AG10803 (cell line): ENCODE measurements around the gene CDC42EP5.
"Not testable (repeated sequence)": the region's sequence is repeated elsewhere in the genome, so short reads cannot be mapped to it uniquely, and the experiment has no call there.

Source experiments
- DNase-seq: peaks from one replicate; pipeline ENCODE4 v3.0.0; 2010; ENCODE audit warnings: low read depth
- H3K4me3 ChIP-seq: 2 replicates; pipeline ENCODE4 v1.5.1; 2011; ENCODE audit warnings: mild to moderate bottlenecking, low read length, control low read depth
- TF ChIP-seq, protein P1 (sequence below): conservative IDR thresholded peaks from 2 replicates; pipeline ENCODE4 v1.5.1; 2011; ENCODE audit warnings: mild to moderate bottlenecking, low read length, control low read depth, inconsistent platforms

CDC42EP5 gene

DNA sequence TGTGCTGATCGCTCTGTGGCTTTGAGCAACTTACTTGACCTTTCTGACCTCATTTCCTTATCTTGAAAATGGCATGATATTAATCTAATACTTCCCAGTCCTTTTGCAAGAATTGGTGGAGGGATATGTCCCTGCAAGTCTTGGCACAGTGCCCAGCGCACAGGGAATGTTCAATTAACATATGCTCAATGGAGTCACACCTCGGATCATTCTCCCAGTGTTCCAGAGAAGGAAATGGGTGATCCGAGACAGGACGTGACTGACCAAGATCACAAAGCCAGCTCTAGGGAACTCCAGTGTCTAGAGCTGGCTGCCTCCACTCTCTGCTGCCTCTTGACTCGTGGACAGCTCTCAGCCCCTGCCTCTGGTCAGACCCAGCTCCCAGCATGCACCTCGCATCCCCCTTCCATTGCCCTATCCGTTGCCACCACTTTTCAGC is 3.6 kb downstream of the CDC42EP5 start:
- no peak for DNase-seq
- TF ChIP-seq, protein P1, sequence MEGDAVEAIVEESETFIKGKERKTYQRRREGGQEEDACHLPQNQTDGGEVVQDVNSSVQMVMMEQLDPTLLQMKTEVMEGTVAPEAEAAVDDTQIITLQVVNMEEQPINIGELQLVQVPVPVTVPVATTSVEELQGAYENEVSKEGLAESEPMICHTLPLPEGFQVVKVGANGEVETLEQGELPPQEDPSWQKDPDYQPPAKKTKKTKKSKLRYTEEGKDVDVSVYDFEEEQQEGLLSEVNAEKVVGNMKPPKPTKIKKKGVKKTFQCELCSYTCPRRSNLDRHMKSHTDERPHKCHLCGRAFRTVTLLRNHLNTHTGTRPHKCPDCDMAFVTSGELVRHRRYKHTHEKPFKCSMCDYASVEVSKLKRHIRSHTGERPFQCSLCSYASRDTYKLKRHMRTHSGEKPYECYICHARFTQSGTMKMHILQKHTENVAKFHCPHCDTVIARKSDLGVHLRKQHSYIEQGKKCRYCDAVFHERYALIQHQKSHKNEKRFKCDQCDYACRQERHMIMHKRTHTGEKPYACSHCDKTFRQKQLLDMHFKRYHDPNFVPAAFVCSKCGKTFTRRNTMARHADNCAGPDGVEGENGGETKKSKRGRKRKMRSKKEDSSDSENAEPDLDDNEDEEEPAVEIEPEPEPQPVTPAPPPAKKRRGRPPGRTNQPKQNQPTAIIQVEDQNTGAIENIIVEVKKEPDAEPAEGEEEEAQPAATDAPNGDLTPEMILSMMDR: no peak
- no peak overlapping the region for H3K4me3 ChIP-seq

DNA sequence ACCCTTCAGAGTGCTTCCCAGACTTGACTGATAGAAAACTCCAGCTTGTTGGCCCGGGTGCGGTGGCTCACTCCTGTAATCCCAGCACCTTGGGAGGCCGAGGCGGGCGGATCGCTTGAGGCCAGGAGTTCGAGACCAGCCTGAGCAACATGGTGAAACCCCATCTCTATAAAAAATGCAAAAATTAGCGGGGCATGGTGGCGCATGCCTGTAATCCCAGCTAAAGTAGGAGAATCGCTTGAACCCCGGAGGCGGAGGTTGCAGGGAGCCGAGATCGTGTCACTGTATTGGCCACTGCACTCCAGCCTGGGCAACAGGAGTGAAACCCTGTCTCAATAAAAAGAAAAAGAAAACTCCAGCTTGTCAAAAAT is 7.0 kb downstream of the CDC42EP5 start:
- not testable (repeated sequence) for H3K4me3 ChIP-seq, DNase-seq

DNA sequence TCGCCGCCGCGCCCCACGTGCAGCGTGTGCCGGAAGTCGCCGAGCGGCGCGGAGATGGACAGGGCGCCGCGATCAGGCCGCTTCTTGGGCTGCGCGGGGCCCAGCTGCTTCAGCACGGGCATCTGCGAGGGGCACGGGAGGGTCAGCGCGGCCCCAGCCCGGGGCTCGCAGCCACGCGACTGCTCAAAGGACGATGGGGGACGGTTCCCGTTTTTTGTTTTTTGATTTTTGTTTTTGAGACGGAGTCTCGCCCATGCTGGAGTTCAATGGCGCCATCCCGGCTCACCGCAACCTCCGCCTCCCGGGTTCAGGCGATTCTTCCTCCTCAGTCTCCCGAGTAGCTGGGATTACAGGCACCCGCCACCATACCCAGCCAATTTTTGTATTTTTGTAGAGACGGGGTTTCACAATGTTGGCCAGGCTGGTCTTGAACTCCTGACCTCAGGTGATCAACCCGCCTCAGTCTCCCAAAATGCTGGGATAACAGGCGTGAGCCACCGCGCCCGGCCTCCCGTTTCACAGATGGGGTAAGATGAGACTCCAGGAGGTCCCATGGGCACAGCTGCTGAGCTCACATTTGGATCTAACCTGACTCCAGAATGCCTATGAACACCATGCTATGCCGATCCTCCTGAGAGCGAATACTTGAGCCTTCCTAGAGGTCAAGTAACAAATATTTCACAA is 7.5 kb downstream of the CDC42EP5 start:
- H3K4me3 ChIP-seq: no peak overlapping the region
- TF ChIP-seq, protein P1: no peak
- no peak for DNase-seq

DNA sequence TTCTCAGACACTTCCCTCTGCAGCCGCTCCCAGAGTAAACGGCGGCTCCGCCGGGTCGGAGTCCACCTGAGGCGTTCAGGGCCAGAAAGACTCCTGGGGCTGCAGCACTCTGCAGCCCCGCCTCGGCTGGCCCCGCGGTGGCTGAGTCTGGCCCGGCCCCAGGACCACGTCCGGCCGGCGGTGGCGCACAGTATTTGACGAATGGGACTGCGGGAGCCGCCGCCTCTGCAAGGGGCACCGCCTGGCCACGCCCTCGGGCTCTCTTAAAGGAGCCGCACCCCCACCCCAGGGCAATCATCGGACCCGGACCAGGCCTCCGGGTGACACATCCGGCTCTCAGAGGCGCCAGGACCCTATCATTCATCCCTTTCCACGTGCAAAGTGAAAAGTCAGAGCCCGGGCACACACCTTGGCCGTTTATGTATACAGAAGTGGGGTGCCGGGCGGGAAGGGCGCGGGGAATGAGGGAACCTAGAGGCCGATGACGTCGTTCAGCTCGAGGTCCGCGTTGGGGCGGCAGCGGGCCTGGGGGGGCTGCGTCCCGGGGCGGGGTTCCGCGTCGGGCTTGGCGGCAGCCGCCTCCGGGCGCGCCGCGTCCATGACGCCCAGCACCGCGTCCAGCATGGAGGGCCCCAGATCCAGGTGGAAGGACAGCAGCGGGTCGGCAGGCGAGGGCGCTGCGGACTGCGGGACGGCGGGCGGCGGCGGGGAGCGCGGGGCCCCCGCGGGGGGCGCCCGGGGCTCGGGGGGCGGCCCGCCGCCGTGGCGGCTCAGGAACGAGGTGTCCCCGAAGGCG is 8.3 kb downstream of the CDC42EP5 start:
- DNase-seq: peak; percentile 73
- H3K4me3 ChIP-seq: peak overlapping the region; percentile 65
- TF ChIP-seq, protein P1: no peak

DNA sequence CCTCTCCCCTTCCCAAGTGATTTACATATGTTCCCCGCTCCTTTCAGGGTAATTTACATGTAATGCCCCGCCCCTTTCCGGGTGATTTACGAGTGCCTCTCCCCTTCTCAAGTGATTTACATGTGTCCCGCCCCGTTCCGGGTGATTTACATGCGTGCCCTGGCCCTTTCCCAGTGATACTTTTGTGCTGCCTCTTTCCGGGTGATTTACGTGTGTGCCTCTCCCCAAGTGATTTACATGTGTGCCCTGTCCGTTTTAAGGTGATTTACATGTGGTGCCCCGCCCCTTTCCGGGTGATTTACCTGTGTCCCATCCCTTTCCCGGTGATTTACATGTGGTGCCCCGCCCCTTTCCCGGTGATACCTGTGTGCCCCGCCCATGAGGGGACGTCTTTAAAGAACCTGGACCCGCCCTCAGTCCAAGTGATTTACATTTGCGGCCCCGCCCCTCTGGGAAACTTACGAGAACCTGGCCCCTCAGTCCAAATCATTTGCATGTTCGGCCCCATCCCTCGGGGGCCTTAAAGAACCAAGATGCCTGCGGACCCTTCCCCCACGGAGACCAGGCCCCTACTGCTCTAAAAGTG is 9.0 kb downstream of the CDC42EP5 start:
- TF ChIP-seq, protein P1: no peak
- peak; percentile 49 for DNase-seq
- peak overlapping the region; percentile 65 for H3K4me3 ChIP-seq

DNA sequence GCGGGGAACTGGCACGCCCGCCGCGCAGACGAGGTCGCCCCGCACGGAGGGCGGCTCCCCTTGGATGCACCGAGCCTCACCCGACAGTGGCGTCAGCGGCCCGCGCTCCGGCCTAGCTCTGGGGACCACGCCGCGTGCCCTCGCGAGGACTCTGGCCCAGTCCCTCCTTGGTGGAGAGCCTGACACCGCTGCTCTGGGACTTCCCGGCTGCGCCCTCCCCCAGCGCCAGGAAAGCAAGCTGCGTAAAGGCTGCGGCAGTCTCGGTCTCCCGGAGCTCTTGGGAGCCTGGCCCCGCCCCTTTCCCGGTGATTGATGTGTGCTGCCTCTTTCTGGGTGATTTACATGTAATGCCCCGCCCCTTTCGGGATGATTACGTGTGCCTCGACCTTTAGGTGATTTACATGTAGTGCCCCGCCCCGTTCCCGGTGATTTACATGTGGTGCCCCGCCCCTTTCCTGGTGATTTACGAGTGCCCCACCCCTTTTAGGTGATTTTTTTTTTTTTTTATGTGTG is 9.5 kb downstream of the CDC42EP5 start, which contains the start of gene LENG9:
Gene LENG9, minus strand, starts transcription at position 248 of the 513 bp plus-strand sequence. CDS start 252 bp downstream, outside the sequence.
- H3K4me3 ChIP-seq: peak within 1 kb of the TSS; percentile 65
- peak; percentile 97 for DNase-seq
- TF ChIP-seq, protein P1: no peak
